Measurements from ENCODE around the gene HABP2. TPM values are rescaled to one million over a fixed set of nuclear protein-coding genes. Genes with fewer than 3 reads are reported as not detected.

HABP2 gene
- polyA plus RNA-seq, 3 donors = not detected

DNA sequence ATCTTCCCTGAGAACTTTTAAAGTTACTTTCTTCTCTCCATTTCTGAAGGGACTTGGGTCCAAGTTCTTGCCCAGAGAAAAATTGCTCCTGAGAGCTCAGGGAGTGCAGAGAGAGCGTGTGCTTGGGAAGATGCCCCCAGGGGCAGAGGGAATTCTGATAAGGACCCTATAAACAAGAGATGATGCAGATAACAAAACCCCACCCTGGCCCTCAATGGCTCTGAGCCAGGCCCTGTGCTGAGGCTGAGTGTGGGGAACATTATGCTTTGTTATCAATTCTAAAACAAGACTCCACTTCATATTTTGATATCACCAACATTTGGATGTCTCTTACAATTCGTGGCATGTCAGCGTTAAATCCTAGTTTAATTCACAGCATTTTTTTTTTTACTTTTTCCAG is 34.4 kb upstream of the HABP2 start:
- H3K9ac ChIP-seq (ENCODE audit: insufficient read depth, low read length, poor library complexity, severe bottlenecking) = no peak overlapping the region
- Mint-ChIP-seq H3K27me3 (ENCODE audit: low read depth in 3 of 3) (peaks cover 2 to 8% (median 2%) of the 10 kb centered on the region in 3 donors), H3K4me1 (peaks cover 8% of the 10 kb centered on the region)

DNA sequence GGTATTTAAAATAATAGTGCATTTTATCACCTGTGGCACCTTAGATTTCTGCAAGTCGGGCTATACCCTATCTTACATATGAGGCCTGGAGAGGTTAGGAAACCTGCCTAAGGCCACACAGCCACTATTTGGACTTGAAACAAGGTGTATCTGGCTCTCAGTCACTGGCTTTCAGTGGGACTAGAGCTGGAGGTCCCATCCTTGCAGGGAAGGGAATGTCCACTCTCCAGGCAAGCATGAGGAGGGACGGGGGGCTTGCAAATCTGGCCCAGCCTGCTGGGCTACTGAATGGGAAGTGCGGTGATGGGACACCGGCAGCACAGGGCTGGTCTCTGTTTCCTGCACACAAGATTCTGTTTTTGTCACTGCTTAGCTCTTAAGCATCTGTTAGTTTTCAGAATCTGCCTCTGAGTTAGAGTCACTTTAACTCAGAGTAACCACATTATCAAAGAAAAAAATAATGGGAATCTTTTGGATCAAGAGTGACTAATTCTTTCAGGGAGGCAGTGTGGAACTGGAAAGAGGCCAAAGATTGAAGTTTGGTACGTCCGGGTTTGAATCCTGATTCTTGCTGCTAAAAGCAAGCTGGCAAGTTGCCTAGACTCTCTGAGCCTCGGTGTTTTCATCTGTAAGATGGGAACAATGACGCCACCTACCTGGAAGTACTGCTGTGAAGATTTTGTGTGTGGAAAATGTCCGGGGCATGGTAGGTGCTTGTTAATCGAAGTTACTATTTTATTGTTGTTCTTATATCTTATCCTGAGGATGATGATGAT is 33.8 kb upstream of the HABP2 start:
- Mint-ChIP-seq H3K36me3 (no peaks in the 10 kb centered on the region), H3K27me3 (ENCODE audit: low read depth in 3 of 3) (peaks cover 2 to 7% (median 2%) of the 10 kb centered on the region in 3 donors), H3K9me3 (no peaks in the 10 kb centered on the region), H3K4me3 (no peak overlapping the region), H3K27ac (peak overlapping the region in 1 of 7 donors; percentile 30), H3K4me1 (peaks cover 7% of the 10 kb centered on the region)
- no peaks in the 10 kb centered on the region for H4K20me1 ChIP-seq (ENCODE audit: insufficient read depth, low read length)
- no peak for DNase-seq
- no peaks in the 10 kb centered on the region for H3K79me2 ChIP-seq (ENCODE audit: insufficient read depth, low read length)
- H3K9ac ChIP-seq (ENCODE audit: insufficient read depth, low read length, poor library complexity, severe bottlenecking) = no peak overlapping the region
- 76% methylated on average over 8 of the region's 10 CpGs for WGBS (ENCODE audit: insufficient coverage)
- no peaks in the 10 kb centered on the region for H3K27me3 ChIP-seq (ENCODE audit: control insufficient read depth in 2 of 2, insufficient read depth in 2 of 2, low read length in 2 of 2)
- H3K9me3 ChIP-seq (replicated peaks in 1 of 2; ENCODE audit: control insufficient read depth in 1 of 2, insufficient read depth in 1 of 2, low read length in 2 of 2) = no peaks in the 10 kb centered on the region
- H3K4me2 ChIP-seq (replicated peaks; ENCODE audit: extremely low read depth, low read length, poor library complexity, severe bottlenecking) = no peak overlapping the region
- H3K27ac ChIP-seq (ENCODE audit: low read depth in 1 of 2, low read length in 2 of 2) = no peak overlapping the region
- no peak overlapping the region for H3K4me3 ChIP-seq (replicated peaks in 1 of 3; ENCODE audit: low read depth in 2 of 3, low read length in 3 of 3)
- TF ChIP-seq, protein P1, sequence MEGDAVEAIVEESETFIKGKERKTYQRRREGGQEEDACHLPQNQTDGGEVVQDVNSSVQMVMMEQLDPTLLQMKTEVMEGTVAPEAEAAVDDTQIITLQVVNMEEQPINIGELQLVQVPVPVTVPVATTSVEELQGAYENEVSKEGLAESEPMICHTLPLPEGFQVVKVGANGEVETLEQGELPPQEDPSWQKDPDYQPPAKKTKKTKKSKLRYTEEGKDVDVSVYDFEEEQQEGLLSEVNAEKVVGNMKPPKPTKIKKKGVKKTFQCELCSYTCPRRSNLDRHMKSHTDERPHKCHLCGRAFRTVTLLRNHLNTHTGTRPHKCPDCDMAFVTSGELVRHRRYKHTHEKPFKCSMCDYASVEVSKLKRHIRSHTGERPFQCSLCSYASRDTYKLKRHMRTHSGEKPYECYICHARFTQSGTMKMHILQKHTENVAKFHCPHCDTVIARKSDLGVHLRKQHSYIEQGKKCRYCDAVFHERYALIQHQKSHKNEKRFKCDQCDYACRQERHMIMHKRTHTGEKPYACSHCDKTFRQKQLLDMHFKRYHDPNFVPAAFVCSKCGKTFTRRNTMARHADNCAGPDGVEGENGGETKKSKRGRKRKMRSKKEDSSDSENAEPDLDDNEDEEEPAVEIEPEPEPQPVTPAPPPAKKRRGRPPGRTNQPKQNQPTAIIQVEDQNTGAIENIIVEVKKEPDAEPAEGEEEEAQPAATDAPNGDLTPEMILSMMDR (IDR thresholded peaks at IDR 0.05) = no peak
- H3K4me1 ChIP-seq (ENCODE audit: control insufficient read depth in 1 of 2, insufficient read depth in 2 of 2, low read length in 2 of 2) = no peaks in the 10 kb centered on the region
- intact Hi-C loops (cut with micrococcal nuclease) = no loop called here
- no peak overlapping the region for H2AFZ ChIP-seq (ENCODE audit: insufficient read depth, low read depth, low read length, poor library complexity, severe bottlenecking)
- no peaks in the 10 kb centered on the region for H3K36me3 ChIP-seq (replicated peaks in 1 of 2; ENCODE audit: control insufficient read depth in 1 of 2, insufficient read depth in 2 of 2, low read length in 2 of 2)

More for the DNA sequence above, 34.4 kb upstream of the HABP2 start:
- no peak overlapping the region for H3K4me3 Mint-ChIP-seq
- H3K36me3 ChIP-seq (replicated peaks in 1 of 2; ENCODE audit: control insufficient read depth in 1 of 2, insufficient read depth in 2 of 2, low read length in 2 of 2) = no peaks in the 10 kb centered on the region
- H3K27ac ChIP-seq (ENCODE audit: low read depth in 1 of 2, low read length in 2 of 2) = no peak overlapping the region
- no peaks in the 10 kb centered on the region for H3K36me3 Mint-ChIP-seq
- H3K79me2 ChIP-seq (ENCODE audit: insufficient read depth, low read length) = no peaks in the 10 kb centered on the region
- intact Hi-C loops (cut with micrococcal nuclease) = no loop called here
- H2AFZ ChIP-seq (ENCODE audit: insufficient read depth, low read depth, low read length, poor library complexity, severe bottlenecking) = no peak overlapping the region
- TF ChIP-seq, protein P1 (IDR thresholded peaks at IDR 0.05) = no peak
- H3K4me1 ChIP-seq (ENCODE audit: control insufficient read depth in 1 of 2, insufficient read depth in 2 of 2, low read length in 2 of 2) = peaks cover 0 to 4% of the 10 kb centered on the region in 2 donors
- no peak overlapping the region for H3K4me2 ChIP-seq (replicated peaks; ENCODE audit: extremely low read depth, low read length, poor library complexity, severe bottlenecking)
- H4K20me1 ChIP-seq (ENCODE audit: insufficient read depth, low read length) = no peaks in the 10 kb centered on the region
- no peaks in the 10 kb centered on the region for H3K9me3 ChIP-seq (replicated peaks in 1 of 2; ENCODE audit: control insufficient read depth in 1 of 2, insufficient read depth in 1 of 2, low read length in 2 of 2)
- H3K4me3 ChIP-seq (replicated peaks in 1 of 3; ENCODE audit: low read depth in 2 of 3, low read length in 3 of 3) = no peak overlapping the region
- no peak for DNase-seq
- no peaks in the 10 kb centered on the region for H3K27me3 ChIP-seq (ENCODE audit: control insufficient read depth in 2 of 2, insufficient read depth in 2 of 2, low read length in 2 of 2)
- WGBS (ENCODE audit: insufficient coverage) = no CpG with 5 or more reads among the region's 3 CpGs
- H3K9me3 Mint-ChIP-seq = no peaks in the 10 kb centered on the region
- no peak overlapping the region for H3K27ac Mint-ChIP-seq

All from CD14-positive monocyte (primary cell).